ENCODE measurements around the gene SEMG1.

- TF ChIP-seq POLR2A (IDR thresholded peaks at IDR 0.05; ENCODE audit: control extremely low read depth in 1 of 2, low read depth in 2 of 2, low read length in 2 of 2) (no peak), FOSL1 (IDR thresholded peaks at IDR 0.05; ENCODE audit: insufficient read depth, low read depth, low read length) (no peak), KDM5A (IDR thresholded peaks at IDR 0.05; ENCODE audit: low read length) (no peak), SIN3A (conservative IDR thresholded peaks at IDR 0.05 in 1 of 2, IDR thresholded peaks at IDR 0.05 in 1 of 2; ENCODE audit: low read depth in 1 of 2, low read length in 2 of 2) (no peak), RAD21 (IDR thresholded peaks at IDR 0.05 in 1 of 2, conservative IDR thresholded peaks at IDR 0.05 in 1 of 2; ENCODE audit: low read depth in 2 of 2, low read length in 2 of 2) (no peak), BRCA1 (IDR thresholded peaks at IDR 0.05; ENCODE audit: low read depth, low read length) (no peak), ASH2L (IDR thresholded peaks at IDR 0.05; ENCODE audit: low read length) (no peak), SUZ12 (IDR thresholded peaks at IDR 0.05; ENCODE audit: low read length) (no peak)
- TF ChIP-seq, protein P1, sequence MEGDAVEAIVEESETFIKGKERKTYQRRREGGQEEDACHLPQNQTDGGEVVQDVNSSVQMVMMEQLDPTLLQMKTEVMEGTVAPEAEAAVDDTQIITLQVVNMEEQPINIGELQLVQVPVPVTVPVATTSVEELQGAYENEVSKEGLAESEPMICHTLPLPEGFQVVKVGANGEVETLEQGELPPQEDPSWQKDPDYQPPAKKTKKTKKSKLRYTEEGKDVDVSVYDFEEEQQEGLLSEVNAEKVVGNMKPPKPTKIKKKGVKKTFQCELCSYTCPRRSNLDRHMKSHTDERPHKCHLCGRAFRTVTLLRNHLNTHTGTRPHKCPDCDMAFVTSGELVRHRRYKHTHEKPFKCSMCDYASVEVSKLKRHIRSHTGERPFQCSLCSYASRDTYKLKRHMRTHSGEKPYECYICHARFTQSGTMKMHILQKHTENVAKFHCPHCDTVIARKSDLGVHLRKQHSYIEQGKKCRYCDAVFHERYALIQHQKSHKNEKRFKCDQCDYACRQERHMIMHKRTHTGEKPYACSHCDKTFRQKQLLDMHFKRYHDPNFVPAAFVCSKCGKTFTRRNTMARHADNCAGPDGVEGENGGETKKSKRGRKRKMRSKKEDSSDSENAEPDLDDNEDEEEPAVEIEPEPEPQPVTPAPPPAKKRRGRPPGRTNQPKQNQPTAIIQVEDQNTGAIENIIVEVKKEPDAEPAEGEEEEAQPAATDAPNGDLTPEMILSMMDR (IDR thresholded peaks at IDR 0.05; ENCODE audit: control extremely low read depth in 1 of 3, insufficient read depth in 1 of 3, low read depth in 1 of 3, low read length in 3 of 3), result no peak
These were observed 41.8 kb downstream of the SEMG1 start for GRCh38 chr20:45248609-45249008.

Data from H1 (cell line).